SK-N-MC (cell line): ENCODE measurements around the gene BAHCC1.

Source experiments
- EZH2 ChIP-seq: fragments of 200-600 bp; sonication (generic); IDR thresholded peaks from one replicate; pipeline ENCODE4 v1.6.1; 2017; ENCODE audit warnings: antibody characterized with exemption
- FOXP2 ChIP-seq: optimal IDR thresholded peaks from 2 replicates; pipeline ENCODE3; 2011; ENCODE audit warnings: mild to moderate bottlenecking, moderate library complexity; ENCODE audit not compliant: insufficient read depth; ENCODE audit errors: extremely low read length, control extremely low read depth
- POLR2AphosphoS5 ChIP-seq: IDR thresholded peaks from 2 replicates; pipeline ENCODE4 v1.6.1; 2012; ENCODE audit warnings: mild to moderate bottlenecking, low read depth, low read length, borderline replicate concordance

DNA sequence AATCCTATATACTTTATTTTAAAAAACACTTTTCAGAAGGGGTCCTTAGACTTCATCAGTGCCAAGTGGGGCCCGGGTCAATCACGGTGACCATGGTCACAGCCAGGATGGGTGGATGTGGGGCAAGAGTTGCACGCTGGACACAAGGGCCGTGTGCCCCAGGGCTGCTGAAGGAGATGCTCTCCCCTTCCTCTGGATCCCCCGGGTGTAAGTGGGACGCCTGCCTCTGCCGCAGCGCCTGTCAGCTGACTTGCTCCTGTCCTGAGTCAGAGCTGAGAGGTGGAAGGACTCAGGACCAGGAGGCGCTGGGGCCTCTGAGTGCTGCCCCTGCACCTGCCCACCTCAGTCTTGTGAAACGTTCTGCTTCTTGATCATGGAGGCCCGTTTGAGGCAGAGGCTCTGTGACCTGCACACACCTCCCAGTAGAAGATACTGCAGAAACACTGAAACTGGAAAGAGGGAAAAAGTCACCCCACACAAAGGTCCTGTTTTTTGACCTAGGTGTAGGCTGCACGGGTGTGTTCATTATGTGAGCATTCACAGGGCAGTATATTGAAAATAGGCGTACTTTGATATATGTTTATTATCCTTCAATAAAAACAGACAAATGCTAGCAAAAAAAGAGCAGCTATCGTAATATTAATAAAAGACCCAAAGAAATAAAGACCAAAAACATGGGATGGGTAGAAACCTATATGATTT is 40.9 kb upstream of the BAHCC1 start:
- TF ChIP-seq EZH2 (no peak), POLR2AphosphoS5 (no peak), FOXP2 (no peak)
